ENCODE measurements around the gene GALNT1. TPM values are rescaled to one million over a fixed set of nuclear protein-coding genes. Genes with fewer than 3 reads are reported as not detected.
A peak's percentile ranks its signal among the peaks of the same experiment; 100 is the strongest.

Gene GALNT1
- total and polyA plus RNA-seq, 3 donors from 2014 or later = 27.3 to 67.0 (median 55.7) TPM

GRCh38 chr18:35721431-35722081 lies 140.0 kb downstream of the GALNT1 start:
- intact Hi-C loops (cut with DNase I; ENCODE audit: low total_unique reads) = no loop called here
- WGBS, 2 donors = 68 to 78% methylated on average over 3 to 6 of the region's 6 CpGs

GRCh38 chr18:35728676-35729075 lies 147.1 kb downstream of the GALNT1 start:
- no peaks in the 10 kb centered on the region for H3K27me3 ChIP-seq
- no peak for TF ChIP-seq CTCF (IDR thresholded peaks at IDR 0.05)
- TF ChIP-seq POLR2A (IDR thresholded peaks at IDR 0.05) = no peak

More at GRCh38 chr18:35721431-35722081, 140.0 kb downstream of the GALNT1 start:
- Histone ChIP-seq H3K27ac (no peak overlapping the region), H3K27me3 (no peaks in the 10 kb centered on the region), H3K9me3 (no peaks in the 10 kb centered on the region), H3K36me3 (ENCODE audit: low read depth, missing control alignments) (no peaks in the 10 kb centered on the region), H3K4me1 (no peaks in the 10 kb centered on the region), H3K4me3 (no peak overlapping the region)
- no peak for DNase-seq
- no peak for TF ChIP-seq CTCF (IDR thresholded peaks at IDR 0.05)
- no peak for TF ChIP-seq POLR2A (IDR thresholded peaks at IDR 0.05)

GRCh38 chr18:35729991-35730668 lies 148.6 kb downstream of the GALNT1 start:
- Histone ChIP-seq H3K27ac (peak overlapping the region; percentile 37 to 42), H3K27me3 (no peaks in the 10 kb centered on the region), H3K4me3 (peak overlapping the region; percentile 7 to 38), H3K9me3 (no peaks in the 10 kb centered on the region), H3K36me3 (ENCODE audit: low read depth, missing control alignments) (no peaks in the 10 kb centered on the region), H3K4me1 (peaks cover 3% of the 10 kb centered on the region)
- intact Hi-C loops (cut with DNase I; ENCODE audit: low total_unique reads) = no loop called here
- TF ChIP-seq CTCF (IDR thresholded peaks at IDR 0.05) (no peak), POLR2A (IDR thresholded peaks at IDR 0.05) (no peak)
- DNase-seq = no peak
- WGBS, 2 donors = 37 to 68% methylated on average over 3 of the region's 3 CpGs

More at GRCh38 chr18:35728676-35729075, 147.1 kb downstream of the GALNT1 start:
- Histone ChIP-seq H3K27ac (no peak overlapping the region), H3K36me3 (ENCODE audit: low read depth, missing control alignments) (no peaks in the 10 kb centered on the region), H3K4me1 (peaks cover 3% of the 10 kb centered on the region), H3K9me3 (no peaks in the 10 kb centered on the region), H3K4me3 (no peak overlapping the region)
- intact Hi-C loops (cut with DNase I; ENCODE audit: low total_unique reads) = no loop called here
- no peak for DNase-seq
- WGBS, 2 donors = 61 to 78% methylated on average over 3 of the region's 3 CpGs

GRCh38 chr18:35730691-35731370 lies 149.3 kb downstream of the GALNT1 start:
- TF ChIP-seq CTCF (IDR thresholded peaks at IDR 0.05) (no peak), POLR2A (IDR thresholded peaks at IDR 0.05) (no peak)
- H3K36me3 ChIP-seq (ENCODE audit: low read depth, missing control alignments) = no peaks in the 10 kb centered on the region
- H3K9me3 ChIP-seq = no peaks in the 10 kb centered on the region
- WGBS, 2 donors = 37 to 48% methylated on average over 11 to 12 of the region's 12 CpGs
- H3K27me3 ChIP-seq = no peaks in the 10 kb centered on the region
- peak; percentile 92 for DNase-seq
- peak overlapping the region; percentile 13 to 37 for H3K27ac ChIP-seq
- H3K4me3 ChIP-seq = peak overlapping the region; percentile 7 to 38
- peaks cover 3% of the 10 kb centered on the region for H3K4me1 ChIP-seq
- intact Hi-C loops (cut with DNase I; ENCODE audit: low total_unique reads) = no loop called here

Measured in testis (tissue), 3 donors.